ENCODE data around the gene CCM2L.

DNA sequence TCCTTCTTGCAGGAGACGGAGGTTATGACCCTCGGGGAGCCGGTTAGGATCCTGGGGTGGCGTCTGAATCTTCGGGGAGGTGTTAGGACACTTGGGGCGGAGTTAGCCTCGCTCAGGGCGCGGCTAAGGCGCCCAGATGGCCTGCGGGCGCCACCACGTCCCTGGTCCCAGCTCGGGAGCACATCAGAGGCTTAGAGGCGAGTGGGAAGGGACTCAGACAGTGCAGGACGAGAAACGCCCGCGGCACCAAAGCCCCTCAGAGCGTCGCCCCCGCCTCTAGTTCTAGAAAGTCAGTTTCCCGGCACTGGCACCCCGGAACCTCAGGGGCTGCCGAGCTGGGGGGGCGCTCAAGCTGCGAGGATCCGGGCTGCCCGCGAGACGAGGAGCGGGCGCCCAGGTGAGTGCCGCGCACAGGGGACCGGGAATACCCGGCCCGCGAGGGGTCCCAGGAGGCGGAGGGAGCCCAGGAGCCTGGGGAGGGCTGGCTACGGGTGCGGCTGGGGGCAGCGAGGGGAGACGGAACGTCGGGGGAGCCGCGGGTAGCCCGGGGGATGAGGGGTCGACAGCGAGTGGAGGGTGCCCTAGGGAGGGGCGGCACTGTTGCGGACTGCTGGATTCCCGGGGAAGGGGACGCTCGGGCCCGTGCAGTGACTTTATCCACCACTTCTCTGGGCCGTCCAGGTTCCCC, 42.0 kb downstream of the CCM2L start, which contains the start of gene HCK:
- TF ChIP-seq, protein P1, sequence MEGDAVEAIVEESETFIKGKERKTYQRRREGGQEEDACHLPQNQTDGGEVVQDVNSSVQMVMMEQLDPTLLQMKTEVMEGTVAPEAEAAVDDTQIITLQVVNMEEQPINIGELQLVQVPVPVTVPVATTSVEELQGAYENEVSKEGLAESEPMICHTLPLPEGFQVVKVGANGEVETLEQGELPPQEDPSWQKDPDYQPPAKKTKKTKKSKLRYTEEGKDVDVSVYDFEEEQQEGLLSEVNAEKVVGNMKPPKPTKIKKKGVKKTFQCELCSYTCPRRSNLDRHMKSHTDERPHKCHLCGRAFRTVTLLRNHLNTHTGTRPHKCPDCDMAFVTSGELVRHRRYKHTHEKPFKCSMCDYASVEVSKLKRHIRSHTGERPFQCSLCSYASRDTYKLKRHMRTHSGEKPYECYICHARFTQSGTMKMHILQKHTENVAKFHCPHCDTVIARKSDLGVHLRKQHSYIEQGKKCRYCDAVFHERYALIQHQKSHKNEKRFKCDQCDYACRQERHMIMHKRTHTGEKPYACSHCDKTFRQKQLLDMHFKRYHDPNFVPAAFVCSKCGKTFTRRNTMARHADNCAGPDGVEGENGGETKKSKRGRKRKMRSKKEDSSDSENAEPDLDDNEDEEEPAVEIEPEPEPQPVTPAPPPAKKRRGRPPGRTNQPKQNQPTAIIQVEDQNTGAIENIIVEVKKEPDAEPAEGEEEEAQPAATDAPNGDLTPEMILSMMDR (IDR thresholded peaks at IDR 0.05) = no peak
- TF ChIP-seq POLR2A (IDR thresholded peaks at IDR 0.05) = no peak
